ENCODE results near the gene DCAF15.
"Not testable (repeated sequence)": the region's sequence is repeated elsewhere in the genome, so short reads cannot be mapped to it uniquely, and the experiment has no call there.

The DCAF15 gene, protein sequence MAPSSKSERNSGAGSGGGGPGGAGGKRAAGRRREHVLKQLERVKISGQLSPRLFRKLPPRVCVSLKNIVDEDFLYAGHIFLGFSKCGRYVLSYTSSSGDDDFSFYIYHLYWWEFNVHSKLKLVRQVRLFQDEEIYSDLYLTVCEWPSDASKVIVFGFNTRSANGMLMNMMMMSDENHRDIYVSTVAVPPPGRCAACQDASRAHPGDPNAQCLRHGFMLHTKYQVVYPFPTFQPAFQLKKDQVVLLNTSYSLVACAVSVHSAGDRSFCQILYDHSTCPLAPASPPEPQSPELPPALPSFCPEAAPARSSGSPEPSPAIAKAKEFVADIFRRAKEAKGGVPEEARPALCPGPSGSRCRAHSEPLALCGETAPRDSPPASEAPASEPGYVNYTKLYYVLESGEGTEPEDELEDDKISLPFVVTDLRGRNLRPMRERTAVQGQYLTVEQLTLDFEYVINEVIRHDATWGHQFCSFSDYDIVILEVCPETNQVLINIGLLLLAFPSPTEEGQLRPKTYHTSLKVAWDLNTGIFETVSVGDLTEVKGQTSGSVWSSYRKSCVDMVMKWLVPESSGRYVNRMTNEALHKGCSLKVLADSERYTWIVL

DNA sequence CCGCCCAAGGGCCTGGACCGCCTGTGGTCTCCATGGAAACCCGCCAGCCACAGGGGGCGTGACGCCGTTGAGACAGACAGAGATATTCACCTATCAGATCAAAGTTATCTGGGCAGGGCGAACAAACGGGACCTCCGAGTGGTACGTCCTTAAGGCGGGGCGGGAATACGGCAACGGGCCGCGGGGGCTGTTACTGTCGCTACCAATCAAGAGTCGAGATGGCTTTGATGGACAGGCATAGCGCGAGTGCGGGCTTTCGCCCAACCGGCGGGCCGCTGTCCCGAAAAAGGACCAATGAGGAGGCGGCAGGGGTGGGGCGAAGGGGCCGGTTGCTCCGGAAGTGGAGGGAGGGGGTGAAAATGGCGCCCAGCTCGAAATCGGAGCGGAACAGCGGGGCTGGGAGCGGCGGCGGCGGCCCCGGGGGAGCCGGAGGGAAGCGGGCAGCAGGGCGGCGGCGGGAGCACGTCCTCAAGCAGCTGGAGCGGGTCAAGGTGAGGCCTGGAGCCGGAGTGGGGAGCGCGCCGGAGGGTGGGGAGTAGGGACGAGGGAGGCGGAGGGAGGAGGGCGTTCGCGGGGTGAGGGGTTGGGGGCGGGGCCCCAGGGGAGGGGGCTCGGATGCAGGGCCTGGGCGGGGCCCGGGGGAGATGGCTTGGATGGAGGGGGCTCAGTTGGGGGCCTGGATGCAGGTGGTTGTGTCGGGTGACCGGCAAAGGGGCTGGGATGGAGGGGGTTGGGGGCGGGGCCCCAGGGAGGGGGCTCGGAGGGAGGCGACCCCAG is at the start of gene DCAF15:
Gene DCAF15, plus strand, starts transcription at position 356 of the 777 bp plus-strand sequence. Its CDS starts 4 bp downstream, at position 360.
- peak; percentile 99 for DNase-seq (ENCODE audit: low read depth)

DNA sequence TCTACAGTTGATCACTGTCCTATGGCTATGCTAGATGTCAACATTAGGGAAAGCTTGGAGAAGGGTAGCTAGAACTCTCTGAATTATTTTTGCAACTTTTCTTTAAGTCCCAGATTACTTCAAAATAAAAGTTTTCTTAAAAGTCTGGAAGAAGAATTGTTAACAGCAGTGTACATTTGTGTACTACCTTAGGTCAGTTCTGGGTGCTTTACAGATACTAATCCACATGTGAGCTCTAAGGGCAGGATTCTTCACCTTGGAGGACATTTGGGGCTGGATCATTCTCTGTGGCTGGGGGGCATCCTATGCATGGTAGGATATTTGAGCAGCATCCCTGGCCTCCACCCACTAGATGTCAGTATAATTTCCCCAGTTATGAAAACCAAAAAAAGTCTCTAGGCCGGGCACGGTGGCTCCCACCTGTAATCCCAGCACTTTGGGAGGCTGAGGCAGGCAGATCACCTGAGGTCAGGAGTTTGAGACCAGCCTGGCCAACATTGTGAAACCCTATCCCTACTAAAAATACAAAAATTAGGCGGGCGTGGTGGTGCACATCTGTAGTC is 49.2 kb upstream of the DCAF15 start:
- no peak for DNase-seq (ENCODE audit: low read depth)

DNA sequence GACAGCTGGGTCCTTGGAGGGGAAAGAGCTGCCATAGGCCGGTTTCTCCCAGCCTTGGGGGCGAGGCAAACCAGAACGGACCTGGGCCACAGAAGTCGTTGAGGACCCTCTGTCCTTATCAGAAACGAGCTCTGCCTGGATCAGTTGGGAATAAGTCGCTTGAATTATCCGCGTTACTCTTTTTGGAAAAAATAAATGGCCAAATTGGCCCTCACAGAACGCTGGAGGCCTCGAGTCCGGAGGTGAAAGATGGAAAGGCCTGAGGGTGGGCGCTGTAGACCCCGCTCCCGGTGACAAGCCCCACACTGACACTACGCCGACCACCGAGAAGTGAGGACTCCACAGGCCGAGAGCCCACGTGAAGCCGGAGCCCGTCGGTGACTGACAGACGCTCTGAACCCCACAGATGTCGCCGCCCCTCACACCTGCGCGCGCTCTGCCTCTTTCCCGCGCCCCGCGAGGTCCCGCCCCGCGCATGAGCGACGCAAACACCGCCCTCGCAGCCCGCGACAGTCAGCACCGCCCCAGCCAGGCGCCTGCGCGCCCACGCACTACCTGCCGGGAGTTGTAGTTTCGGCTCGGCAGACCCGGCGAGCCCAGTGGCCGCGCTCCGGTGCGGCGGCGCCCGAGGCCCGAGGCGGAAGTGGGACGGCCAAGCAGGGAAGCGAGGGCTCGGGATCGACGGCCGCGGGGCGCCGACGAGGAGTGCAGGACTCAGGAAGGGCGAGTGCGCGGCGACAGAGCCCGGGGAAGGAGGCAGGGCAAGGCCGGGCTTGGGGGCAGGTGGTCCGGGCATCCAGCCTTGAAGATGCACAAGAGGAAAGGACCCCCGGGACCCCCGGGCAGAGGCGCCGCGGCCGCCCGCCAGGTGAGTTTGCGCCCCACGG is 46.4 kb upstream of the DCAF15 start, which contains the start of the genes BRME1 and CC2D1A:
Gene BRME1, minus strand, starts transcription at position 484 of the 887 bp plus-strand sequence. CDS start 1,225 bp downstream, outside the sequence.
Gene CC2D1A, plus strand, starts transcription at position 568 of the 887 bp plus-strand sequence. Its CDS starts 241 bp downstream, at position 809.
- peak; percentile 78 for DNase-seq (ENCODE audit: low read depth)

DNA sequence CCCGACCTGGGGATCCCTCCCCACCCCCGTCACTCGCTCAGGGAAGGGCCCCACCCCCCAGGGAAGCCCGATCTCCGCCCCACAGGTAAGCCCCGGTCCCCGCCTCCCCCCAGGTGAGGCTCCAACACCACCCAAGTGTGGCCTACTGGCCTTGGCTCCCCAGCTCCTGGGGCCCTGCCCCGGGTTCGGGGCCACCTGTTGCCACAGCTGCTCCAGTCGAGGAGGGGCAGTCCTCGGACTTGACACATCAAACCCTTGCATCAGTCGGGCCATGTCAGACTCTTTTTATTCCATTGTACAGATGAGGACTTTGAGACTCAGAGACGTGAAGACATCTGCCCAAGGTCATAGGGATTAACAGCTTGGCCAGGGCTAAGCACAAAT is 45.8 kb upstream of the DCAF15 start:
- DNase-seq (ENCODE audit: low read depth), result peak; percentile 9

DNA sequence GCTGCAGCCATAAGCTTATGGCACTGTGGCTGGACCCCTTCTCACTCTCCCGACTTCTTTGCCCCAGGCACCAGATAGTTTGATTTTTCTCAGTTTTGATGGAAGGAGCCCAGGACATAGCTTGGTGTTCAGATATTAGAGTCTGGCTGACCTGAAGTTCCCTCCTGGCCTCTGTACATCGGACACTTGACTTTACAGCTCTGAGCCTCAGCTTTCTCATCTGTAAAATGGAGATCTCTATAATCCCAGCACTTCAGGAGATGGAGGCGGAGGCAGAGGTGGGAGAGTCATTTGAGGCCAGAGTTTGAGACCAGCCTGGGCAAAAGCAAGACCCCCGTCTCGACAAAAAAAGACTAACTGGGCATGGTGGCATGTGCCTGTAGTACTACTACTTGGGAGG is 45.4 kb upstream of the DCAF15 start:
- DNase-seq (ENCODE audit: low read depth), result no peak

DNA sequence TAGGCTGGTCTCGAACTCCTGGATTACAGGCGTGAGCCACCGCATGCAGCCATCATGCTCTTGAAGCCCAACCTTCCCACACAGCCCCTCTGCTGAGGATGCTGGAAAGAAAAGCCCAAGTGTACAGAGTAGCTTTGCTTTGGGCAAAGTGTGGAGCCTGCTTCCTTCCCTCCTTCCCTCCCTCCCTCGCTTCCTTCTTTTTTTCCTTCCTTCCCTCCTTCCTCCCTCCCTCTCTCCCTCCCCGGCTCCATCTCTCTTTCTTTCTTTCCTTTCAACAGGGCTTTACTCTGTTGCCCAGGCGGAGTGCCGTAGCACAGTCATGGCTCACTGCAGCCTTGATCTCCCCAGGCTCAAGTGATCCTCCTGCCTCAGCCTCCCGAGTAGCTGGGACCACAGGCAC is 43.6 kb upstream of the DCAF15 start:
- DNase-seq (ENCODE audit: low read depth), result no peak

DNA sequence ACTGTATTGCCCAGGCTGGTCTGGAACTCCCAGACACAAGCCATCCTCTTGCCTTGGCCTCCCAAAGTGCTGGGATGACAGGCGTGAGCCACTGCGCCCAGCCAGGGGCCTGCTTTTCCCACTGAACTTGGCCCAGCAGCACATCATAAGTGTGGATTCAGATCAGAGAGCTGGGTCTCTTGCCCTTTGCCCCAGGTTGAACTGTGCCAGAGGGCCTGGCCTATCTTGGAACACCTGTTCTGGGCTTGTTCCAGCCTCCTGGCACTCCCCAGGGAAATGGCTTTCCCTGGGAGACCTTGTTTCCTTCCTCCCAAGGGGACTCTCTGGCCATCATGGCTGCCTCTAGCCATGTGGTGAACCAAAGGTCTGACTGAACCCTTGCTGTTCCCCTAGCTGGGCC is 42.9 kb upstream of the DCAF15 start:
- DNase-seq (ENCODE audit: low read depth), result no peak

DNA sequence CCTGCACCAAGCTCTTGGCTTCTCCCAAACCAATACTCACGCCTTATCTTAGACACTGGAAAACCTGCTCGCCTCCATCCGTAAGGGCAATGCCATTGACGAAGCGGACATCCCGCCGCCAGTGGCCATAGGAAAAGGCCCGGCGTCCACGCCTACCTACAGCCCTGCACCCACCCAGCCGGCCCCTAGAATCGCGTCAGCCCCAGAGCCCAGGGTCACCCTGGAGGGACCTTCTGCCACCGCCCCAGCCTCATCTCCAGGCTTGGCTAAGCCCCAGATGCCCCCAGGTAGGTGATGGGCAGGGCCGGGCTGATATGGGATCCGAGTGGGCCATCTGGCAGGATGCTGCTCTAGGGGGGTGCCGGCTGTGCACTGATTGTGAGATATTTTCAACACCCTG is 39.0 kb upstream of the DCAF15 start:
- no peak for DNase-seq (ENCODE audit: low read depth)

DNA sequence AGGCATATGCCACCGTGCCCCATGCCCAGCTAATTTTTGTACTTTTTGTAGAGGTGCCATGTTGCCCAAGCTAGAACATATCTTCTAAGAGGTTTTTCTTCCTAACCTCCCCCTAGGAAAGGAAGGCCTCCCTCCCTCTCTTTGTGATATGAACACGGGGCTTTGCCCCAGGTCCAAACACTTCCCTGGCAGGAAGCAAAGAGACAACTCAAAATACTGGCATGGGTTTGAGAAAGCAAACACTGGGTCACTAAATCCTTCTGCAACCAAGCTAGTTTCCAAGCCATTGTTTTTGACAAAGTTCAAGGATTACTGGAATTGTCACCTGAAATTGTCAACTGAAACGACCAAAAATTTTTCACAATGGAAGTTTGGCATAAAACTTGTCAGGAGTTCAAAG is 37.5 kb upstream of the DCAF15 start:
- DNase-seq (ENCODE audit: low read depth), result no peak

DNA sequence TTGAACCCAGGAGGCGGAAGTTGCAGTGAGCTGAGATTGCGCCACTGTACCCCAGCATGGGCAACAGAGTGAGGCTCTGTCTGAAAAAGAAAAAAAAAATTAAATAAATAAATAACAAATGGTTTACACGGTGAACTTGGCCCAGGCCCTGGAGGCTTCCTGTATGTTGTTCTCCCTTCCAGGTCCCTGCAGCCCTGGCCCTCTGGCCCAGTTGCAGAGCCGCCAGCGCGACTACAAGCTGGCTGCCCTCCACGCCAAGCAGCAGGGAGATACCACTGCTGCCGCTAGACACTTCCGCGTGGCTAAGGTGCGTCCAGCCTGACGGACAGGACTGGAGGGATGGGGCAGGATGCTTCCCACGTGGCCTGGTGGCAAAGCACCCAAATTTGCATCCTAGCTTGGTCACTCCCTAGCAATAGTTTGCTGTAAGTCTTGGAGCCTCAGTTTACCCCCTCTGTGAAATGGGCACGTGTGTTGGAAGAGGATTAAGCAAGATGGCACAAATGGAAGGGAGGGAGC is 34.4 kb upstream of the DCAF15 start:
- DNase-seq (ENCODE audit: low read depth), result no peak

DNA sequence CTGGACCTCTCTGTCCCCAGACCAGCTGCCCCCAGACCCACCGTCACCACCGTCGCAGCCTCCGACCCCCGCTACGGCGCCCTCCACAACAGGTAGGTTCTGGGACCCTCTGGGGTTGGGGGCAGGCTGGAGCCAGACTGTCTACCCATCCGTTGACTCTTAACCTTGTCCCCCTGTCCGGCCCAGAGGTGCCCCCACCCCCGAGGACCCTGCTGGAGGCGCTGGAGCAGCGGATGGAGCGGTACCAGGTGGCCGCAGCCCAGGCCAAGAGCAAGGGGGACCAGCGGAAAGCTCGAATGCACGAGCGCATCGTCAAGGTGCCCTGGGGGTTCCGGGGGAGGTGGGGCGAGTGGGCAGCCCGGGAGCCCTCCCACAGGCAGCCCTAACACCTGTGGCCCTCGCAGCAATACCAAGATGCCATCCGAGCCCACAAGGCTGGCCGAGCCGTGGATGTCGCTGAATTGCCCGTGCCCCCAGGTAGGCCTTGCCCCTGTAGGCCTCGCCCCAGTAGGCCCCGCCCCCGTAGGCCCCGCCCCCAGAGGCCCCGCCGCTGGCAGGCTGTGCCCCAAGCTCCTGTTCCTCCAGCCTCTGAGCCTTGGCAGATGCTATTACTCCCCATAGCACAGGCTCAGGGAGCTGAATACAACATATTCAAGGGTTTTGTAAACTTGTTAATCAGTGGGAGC is 33.4 kb upstream of the DCAF15 start:
- no peak for DNase-seq (ENCODE audit: low read depth)

DNA sequence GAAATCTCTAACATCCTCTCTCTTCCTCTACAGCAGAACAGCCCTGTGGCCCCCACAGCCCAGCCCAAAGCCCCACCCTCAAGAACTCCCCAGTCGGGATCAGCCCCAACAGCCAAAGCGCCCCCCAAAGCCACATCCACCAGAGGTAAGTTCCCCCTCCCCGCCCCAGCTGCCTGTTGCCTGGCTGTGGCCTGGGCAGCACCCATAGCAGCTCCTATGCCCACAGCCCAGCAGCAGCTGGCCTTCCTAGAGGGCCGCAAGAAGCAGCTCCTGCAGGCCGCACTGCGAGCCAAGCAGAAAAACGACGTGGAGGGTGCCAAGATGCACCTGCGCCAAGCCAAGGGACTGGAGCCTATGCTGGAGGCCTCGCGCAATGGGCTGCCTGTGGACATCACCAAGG is 31.8 kb upstream of the DCAF15 start:
- DNase-seq (ENCODE audit: low read depth), result no peak

DNA sequence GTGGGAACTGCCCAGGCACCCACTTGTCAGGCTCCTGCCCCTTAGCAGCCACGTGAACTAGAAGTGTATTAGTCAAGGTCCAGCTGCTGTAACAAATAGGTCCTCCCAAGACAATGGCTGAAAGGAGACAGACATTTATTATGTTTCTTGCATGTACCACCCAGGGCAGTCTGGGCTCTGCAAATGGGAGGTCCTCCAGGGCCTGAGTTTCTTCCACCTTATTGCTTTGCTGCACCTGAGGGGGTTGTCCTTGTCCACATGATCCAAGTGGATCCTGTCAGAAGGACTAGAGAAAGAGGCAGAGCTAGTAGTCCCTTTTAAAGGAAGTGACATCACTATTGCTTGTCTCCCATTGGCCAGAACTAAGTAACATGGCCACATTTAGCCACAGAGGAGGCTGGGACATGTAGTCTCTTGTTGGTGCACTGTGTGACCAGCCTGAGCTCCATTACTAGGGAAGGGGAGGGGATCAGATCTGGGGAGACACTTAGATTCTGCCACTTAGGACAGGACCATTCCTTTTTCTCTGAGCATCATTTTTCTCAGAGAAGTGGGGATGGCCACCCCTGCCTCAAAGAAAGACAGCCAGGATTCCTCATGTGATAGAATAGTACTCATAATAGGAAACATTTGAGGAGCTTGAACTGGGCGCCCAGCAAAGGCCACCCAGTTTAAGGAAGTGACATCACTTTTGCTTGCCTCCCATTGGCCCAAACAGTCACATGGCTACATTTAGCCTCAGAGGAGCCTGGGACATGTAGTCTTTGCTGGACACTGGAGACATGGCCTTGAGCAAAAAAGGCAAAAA is 31.2 kb upstream of the DCAF15 start:
- DNase-seq (ENCODE audit: low read depth), result peak; percentile 79

DNA sequence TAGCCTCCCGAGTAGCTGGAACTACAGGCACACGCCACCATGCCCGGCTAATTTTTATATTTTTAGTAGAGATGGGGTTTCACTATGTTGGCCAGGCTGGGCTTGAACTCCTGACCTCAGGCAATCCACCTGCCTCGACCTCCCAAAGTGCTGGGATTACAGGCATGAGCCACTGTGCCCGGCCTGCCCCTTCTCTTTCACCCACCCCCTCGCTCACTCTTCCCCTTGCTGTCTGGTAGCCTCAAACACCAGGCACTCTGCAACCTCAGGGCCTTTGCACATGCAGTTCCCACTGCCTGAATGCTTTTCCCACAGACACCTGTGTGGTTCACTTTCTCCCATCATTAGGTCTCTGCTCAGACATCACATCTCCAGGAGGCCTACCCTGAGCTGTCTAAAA is 30.2 kb upstream of the DCAF15 start:
- DNase-seq (ENCODE audit: low read depth), result not testable (repeated sequence)

DNA sequence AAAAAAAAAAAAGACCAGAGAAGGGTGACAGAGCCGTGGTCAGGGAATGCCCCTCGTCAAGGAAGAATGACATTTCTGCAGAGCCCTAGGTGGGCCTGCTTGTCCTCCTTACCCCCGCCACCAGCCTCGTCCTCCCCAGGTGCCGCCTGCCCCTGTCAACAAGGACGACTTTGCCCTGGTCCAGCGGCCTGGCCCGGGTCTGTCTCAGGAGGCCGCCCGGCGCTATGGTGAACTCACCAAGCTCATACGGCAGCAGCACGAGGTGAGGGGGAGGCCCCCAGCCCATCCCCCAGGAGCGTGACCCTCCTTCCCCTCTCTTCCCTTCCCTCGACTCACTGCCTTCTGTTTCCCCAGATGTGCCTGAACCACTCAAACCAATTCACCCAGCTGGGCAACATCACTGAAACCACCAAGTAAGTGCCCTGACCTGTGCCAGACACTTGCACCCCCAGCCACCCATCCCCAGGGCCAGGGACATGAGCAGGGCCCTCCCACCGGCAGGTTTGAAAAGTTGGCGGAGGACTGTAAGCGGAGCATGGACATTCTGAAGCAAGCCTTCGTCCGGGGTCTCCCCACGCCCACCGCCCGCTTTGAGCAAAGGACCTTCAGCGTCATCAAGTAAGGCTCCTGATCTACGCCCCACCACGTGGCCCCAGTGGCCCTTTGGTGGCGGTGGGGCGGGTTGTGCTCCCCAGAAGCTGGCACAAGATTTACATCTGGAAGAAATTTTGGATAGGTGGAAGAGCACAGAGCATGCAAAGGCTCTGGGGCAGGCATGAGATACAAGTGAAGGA is 28.9 kb upstream of the DCAF15 start:
- no peak for DNase-seq (ENCODE audit: low read depth)

DNA sequence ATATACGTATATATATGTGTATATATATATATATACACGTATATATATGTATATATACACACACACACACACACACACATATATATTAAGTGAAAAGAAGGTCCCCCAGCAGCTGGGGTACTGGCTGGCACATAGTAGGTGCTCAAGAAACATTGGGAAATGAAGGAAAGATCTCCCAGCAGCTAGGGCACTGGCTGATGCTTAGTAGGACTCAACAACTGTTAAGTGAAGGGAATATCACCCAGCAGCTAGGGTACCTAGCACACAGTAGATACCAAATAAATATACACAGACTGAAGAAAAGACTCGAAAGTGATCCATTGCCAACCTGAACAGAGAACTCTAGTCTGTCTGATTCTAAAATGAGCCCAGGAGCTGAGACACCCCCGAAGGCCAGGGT is 26.3 kb upstream of the DCAF15 start:
- DNase-seq (ENCODE audit: low read depth), result no peak

DNA sequence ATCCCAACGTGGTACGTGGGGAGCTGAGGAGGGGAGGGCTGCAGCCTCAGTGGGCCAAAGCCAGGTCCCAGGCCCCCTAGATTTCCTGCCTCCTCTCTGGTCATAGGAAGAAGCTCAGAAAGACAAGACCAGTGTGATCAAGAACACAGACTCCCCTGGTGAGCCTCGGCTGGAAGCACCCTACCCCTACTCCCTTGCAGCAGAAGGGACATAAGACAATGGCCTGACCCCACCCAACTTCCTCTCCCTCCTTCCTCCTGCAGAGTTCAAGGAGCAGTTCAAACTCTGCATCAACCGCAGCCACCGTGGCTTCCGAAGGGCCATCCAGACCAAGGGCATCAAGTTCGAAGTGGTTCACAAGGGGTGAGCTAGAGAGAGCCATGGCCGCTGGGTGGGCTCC is 25.6 kb upstream of the DCAF15 start:
- DNase-seq (ENCODE audit: low read depth), result no peak

DNA sequence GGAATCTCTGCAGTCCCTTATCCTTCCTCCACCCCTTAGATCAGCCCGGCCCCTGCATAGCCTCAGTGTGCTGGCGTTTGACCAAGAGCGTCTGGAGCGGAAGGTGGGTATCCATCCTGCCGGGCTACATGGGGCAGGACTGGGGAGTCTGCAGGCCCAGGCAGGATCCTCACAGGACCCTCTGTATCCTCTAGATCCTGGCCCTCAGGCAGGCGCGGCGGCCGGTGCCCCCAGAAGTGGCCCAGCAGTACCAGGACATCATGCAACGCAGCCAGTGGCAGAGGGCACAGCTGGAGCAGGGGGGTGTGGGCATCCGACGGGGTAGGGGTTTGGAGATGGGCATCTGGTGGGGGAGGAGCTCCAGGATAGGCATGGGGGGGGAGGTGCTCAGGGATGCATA is 23.0 kb upstream of the DCAF15 start:
- DNase-seq (ENCODE audit: low read depth), result no peak

DNA sequence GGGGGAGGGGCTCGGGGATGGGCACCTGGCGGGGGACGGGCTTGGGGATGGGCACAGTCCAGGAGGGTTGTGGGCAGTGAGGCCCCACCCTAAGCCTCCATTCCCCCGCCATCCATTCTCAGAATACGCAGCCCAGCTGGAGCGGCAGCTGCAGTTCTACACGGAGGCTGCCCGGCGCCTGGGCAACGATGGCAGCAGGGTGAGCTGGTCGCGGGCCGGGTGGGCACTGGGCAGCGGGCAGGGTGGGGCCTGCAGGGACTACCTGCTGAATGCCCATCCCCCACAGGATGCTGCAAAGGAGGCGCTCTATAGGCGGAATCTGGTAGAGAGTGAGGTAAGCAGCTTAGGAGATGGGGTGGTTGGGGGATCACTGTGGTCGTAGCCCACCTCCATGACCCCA is 22.4 kb upstream of the DCAF15 start:
- no peak for DNase-seq (ENCODE audit: low read depth)
